Karpas-422 (cell line): Measurements from ENCODE around the gene IL1RN. TPM values are rescaled to one million over a fixed set of nuclear protein-coding genes. Genes with fewer than 3 reads are reported as not detected.

Source experiments
- DNase-seq: peaks from one replicate; pipeline ENCODE4 v3.0.0-alpha.2; 2015
- H2AFZ ChIP-seq: fragments of 200-600 bp; sonication (generic); 2 replicates; pipeline ENCODE4 v1.6.1; 2014; ENCODE audit warnings: antibody characterized with exemption, low read length, mixed read lengths
- H3K27ac ChIP-seq: fragments of 200-600 bp; sonication (generic); 2 replicates; pipeline ENCODE4 v1.5.1; 2014; ENCODE audit warnings: mild to moderate bottlenecking, low read length, moderate library complexity
- H3K27me3 ChIP-seq: fragments of 200-600 bp; sonication (generic); 2 replicates; pipeline ENCODE4 v1.6.1; 2014; ENCODE audit warnings: low read length, mixed read lengths
- H3K36me3 ChIP-seq: fragments of 200-600 bp; sonication (generic); 2 replicates; pipeline ENCODE4 v1.6.1; 2014; ENCODE audit warnings: low read length, mixed read lengths; ENCODE audit not compliant: insufficient read depth
- H3K4me1 ChIP-seq: fragments of 200-600 bp; sonication (generic); 2 replicates; pipeline ENCODE4 v1.6.1; 2014; ENCODE audit warnings: mild to moderate bottlenecking, low read length, mixed read lengths
- H3K4me2 ChIP-seq: fragments of 200-600 bp; sonication (generic); 2 replicates; pipeline ENCODE4 v1.6.1; 2014; ENCODE audit warnings: low read length, low read depth, mild to moderate bottlenecking; ENCODE audit not compliant: poor library complexity, severe bottlenecking
- H3K4me3 ChIP-seq: fragments of 200-600 bp; sonication (generic); 2 replicates; pipeline ENCODE4 v1.5.1; 2014; ENCODE audit warnings: mild to moderate bottlenecking, antibody characterized with exemption, low read length, mixed read lengths
- H3K79me2 ChIP-seq: fragments of 200-600 bp; sonication (generic); 2 replicates; pipeline ENCODE4 v1.6.1; 2014; ENCODE audit warnings: mild to moderate bottlenecking, low read length, mixed read lengths
- H3K9ac ChIP-seq: fragments of 200-600 bp; sonication (generic); 2 replicates; pipeline ENCODE4 v1.6.0; 2014; ENCODE audit warnings: low read length
- H3K9me2 ChIP-seq: fragments of 200-600 bp; sonication (generic), shearing (Covaris generic); replicated peaks from 2 replicates; pipeline ENCODE4 v1.6.0; 2014; ENCODE audit warnings: mild to moderate bottlenecking, low read length, moderate library complexity; ENCODE audit not compliant: insufficient read depth
- H3K9me3 ChIP-seq: fragments of 300-700, 200-600 bp; sonication (generic); 2 replicates; pipeline ENCODE4 v1.6.1; 2014; ENCODE audit warnings: low read length, mixed read lengths
- H4K20me1 ChIP-seq: fragments of 200-600 bp; sonication (generic); 2 replicates; pipeline ENCODE4 v1.6.1; 2014; ENCODE audit warnings: mild to moderate bottlenecking, antibody characterized with exemption, low read length, low read depth; ENCODE audit not compliant: insufficient read depth
- small RNA-seq: library from RNA; depleted of rRNA; stranded (forward); fragments of <200 nt; gene quantifications from one replicate; pipeline ENCODE3, GENCODE V24; 2014
- total RNA-seq: library from RNA; depleted of rRNA; stranded (reverse); fragments of >200 nt; shearing (Covaris generic); gene quantifications from 2 replicates; pipeline ENCODE4 v1.2.3, GENCODE V29; 2014; ENCODE audit warnings: low replicate concordance; rRNA removed

IL1RN gene
- total RNA-seq, 1 experiment from 2014 or later, result not detected

DNA sequence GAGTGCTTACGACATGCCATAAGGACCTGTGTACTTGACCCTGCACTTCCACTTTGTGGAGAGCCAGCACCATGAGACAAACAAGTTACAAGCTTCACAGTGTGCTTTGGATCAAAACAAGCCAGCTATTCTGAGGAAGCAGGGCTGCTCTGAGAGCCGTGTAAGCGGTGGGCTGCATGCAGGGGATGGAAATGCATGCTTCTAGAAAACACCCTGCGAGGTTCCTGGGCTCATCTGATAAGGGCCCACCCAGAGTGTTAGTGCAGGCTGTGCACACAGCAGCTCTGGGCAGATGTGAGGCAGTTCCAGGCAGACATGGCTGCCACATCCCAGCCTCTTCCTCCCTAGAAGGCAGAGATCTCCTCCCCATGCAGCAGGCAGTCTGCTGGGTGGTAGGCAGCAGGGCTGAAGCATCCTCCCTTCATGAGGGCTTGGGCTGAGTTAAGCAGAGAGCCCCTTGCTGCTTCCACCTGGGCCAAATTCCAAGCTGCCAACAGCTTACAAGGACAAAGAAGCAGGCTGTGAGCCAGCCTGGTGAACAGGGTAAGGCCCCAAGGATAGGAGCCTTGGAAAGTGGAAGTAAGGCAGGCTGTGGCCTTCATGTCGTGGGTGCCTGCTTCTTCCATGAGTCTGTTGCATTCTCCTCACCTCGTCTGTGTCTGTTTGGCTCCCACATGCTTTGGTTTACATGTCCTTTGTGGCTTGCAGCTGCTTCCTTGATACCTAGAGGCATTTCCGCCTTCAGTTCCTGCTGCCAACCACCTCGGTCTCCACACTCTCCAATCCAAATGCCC is 54.1 kb downstream of the IL1RN start:
- no peak overlapping the region for H3K27ac ChIP-seq
- H2AFZ ChIP-seq, result no peak overlapping the region
- no peaks in the 10 kb centered on the region for H3K9me2 ChIP-seq
- H3K9ac ChIP-seq, result no peak overlapping the region
- no peak overlapping the region for H3K4me2 ChIP-seq
- peaks cover 3% of the 10 kb centered on the region for H3K4me1 ChIP-seq
- H3K4me3 ChIP-seq, result no peak overlapping the region
- no peak for DNase-seq
- H3K27me3 ChIP-seq, result no peaks in the 10 kb centered on the region
- peaks cover 26% of the 10 kb centered on the region for H4K20me1 ChIP-seq
- peaks cover 83% of the 10 kb centered on the region for H3K79me2 ChIP-seq
- peaks cover 6% of the 10 kb centered on the region; the same call in 1 of the 2 replicates for H3K36me3 ChIP-seq
- no peaks in the 10 kb centered on the region for H3K9me3 ChIP-seq

DNA sequence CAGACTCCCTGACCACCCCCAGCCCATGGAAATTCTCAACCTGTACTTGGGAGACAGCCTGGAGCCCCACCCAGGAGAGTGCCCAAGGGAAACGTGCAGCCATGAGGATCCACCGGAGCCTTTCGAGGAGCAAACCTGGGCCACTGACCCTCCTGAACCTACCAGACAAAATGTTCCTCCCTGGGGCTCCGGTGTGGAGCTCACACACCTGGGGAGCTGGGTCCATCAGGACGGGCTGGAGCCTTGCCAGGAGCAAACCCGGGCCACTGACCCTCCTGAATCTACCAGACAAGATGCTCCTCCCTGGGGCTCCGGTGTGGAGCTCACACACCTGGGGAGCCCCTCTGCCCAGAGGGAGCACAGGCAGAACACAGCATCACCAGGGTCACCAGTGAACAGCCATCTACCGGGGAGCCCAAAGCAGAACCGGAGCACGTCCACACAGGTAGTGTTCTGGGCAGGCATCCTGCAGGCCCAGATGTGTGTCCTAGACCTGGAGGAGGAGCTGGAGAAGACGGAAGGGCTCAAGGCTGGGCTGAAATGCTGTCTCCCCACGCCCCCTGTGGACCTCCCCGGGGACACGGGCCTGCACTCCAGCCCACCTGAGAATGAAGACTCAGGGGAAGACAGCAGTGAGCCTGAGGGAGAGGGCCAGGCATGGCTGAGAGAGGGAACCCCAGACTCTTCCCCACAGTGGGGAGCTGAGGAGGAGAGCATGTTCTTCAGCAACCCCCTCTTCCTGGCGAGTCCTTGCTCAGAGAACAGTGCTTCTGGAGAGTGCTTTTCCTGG is 55.3 kb downstream of the IL1RN start:
- DNase-seq, result no peak
- no peaks in the 10 kb centered on the region for H3K27me3 ChIP-seq
- no peaks in the 10 kb centered on the region for H3K4me1 ChIP-seq
- H3K9ac ChIP-seq, result no peak overlapping the region
- peaks cover 16% of the 10 kb centered on the region for H4K20me1 ChIP-seq
- H3K4me3 ChIP-seq, result no peak overlapping the region
- H3K36me3 ChIP-seq, result peaks cover 3% of the 10 kb centered on the region; the same call in 1 of the 2 replicates
- H3K27ac ChIP-seq, result no peak overlapping the region
- H2AFZ ChIP-seq, result no peak overlapping the region
- H3K9me2 ChIP-seq, result no peaks in the 10 kb centered on the region
- H3K9me3 ChIP-seq, result no peaks in the 10 kb centered on the region
- H3K4me2 ChIP-seq, result no peak overlapping the region
- H3K79me2 ChIP-seq, result peaks cover 76% of the 10 kb centered on the region

DNA sequence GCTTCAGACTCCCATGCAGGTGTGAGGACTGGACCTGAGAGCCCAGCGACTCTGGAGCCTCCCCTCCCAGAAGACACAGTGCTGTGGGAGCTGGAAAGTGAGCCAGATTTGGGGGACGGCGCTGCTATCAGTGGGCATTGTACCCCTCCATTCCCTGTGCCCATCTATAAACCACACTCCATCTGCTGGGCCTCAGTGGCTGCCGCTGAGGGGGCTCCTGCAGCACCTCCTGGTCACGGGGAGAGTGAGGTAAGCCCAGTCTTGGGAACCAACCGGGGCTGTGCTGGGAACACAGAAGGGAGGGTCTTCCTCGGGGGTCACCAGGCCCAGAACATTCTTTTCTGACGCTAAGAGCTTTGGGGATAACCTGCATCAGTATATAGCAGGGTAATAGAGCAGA is 55.9 kb downstream of the IL1RN start:
- no peak for DNase-seq
- Histone ChIP-seq H3K36me3 (peaks cover 3% of the 10 kb centered on the region; the same call in 1 of the 2 replicates), H3K79me2 (peaks cover 73% of the 10 kb centered on the region), H2AFZ (no peak overlapping the region), H3K9ac (no peak overlapping the region), H3K9me3 (no peaks in the 10 kb centered on the region), H3K9me2 (no peaks in the 10 kb centered on the region), H3K27me3 (no peaks in the 10 kb centered on the region), H3K4me2 (no peak overlapping the region), H3K4me3 (no peak overlapping the region), H3K4me1 (no peaks in the 10 kb centered on the region), H4K20me1 (peaks cover 16% of the 10 kb centered on the region), H3K27ac (no peak overlapping the region)

Small RNA genes within 50 kb of the gene (small RNA-seq; reads per million reads assigned to genes)
- gene RNU6-1180P, result not detected

Other genes with a start within 250 kb of the IL1RN start
- not detected in 2 replicates for gene IL37, start 216.4 kb upstream of the IL1RN start, total RNA-seq
- gene IL36G, start 149.6 kb upstream of the IL1RN start, total RNA-seq, result not detected in 2 replicates
- not detected in 2 replicates for gene IL36A, start 122.1 kb upstream of the IL1RN start, total RNA-seq
- not detected in 2 replicates for gene IL36B, start 74.7 kb upstream of the IL1RN start, total RNA-seq
- not detected in 2 replicates for gene IL36RN, start 68.4 kb upstream of the IL1RN start, total RNA-seq
- gene IL1F10, start 59.6 kb upstream of the IL1RN start, total RNA-seq, result not detected in 2 replicates
- 43.3 and 85.3 TPM in 2 replicates for gene PSD4, start 46.4 kb downstream of the IL1RN start, total RNA-seq
- gene PAX8, start 151.3 kb downstream of the IL1RN start, total RNA-seq, result 0.90 and 1.5 TPM in 2 replicates